OCI-M2 (cell line): ENCODE measurements around the gene WNT10A.
A peak's percentile ranks its signal among the peaks of the same experiment; 100 is the strongest.

ENCODE experiments used
- DNase-seq: peaks from one replicate; lab custom pipeline; 2025; ENCODE audit not compliant: unreplicated experiment; lab: John Stamatoyannopoulos, UW

The WNT10A gene

GRCh38 chr2:218857371-218858137 lies 23.1 kb upstream of the WNT10A start:
- no peak for DNase-seq

DNA sequence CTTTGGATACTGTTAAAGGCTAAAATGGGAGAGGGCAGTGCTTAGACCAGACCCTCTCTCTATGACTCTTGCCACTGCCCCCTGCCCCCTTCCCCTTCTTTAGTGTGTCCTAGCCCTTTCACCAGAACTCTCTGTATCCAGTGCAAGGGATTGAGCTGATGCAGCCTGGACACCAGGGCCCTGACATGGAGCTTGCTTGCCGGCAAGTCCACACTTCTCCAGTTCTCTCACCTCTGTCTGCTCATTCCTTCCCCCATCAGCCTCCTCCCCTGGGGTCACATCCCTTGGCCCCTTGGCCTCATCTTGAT lies 22.6 kb upstream of the WNT10A start:
- DNase-seq: no peak

- no peak for DNase-seq
These were observed 21.7 kb upstream of the WNT10A start for GRCh38 chr2:218858671-218859555.

GRCh38 chr2:218859556-218859987 lies 21.1 kb upstream of the WNT10A start, which contains the start of gene WNT6:
WNT6 (plus strand) TSS chr2:218859805; CDS start chr2:218860038, 233 bp downstream.
- no peak for DNase-seq

DNA sequence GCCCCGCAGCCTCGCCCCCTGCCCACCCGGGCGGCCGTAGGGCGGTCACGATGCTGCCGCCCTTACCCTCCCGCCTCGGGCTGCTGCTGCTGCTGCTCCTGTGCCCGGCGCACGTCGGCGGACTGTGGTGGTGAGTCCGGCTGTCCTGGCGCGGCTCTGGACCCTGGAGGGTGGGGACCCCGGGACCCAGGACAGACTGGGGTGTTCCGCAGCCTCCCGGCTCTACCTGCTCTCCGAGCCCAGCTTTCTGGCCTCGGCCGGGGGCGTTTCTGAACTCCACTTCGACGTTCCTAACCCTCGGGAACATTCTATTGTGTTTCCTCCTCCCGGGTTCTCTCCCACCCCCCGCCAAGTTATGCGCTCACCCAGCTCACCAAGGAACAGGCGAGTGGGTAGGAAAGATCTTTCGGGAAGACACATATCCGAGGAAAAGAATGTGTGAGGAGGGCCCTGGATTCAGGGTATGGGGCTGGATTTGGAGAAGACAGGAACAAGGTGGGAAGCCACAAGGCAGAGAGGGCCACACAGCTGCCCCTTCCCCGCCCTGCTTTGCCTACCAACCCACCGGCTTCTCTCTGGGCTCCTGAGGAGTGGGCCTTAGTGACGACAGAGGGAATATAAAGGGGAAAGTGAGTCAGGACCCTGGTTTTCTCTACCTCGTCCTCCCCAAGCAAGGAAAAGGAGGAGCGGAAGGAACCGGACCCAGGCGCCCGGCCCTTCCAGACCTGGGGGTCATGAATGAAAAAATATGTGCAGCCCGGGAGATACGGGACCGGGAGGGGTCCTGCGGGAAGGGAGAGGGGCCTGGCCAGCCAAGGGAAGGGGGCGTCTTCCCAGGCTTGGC lies 20.4 kb upstream of the WNT10A start:
- DNase-seq: no peak

- peak; percentile 30 for DNase-seq
These were observed 19.7 kb upstream of the WNT10A start for GRCh38 chr2:218860950-218861381.

DNA sequence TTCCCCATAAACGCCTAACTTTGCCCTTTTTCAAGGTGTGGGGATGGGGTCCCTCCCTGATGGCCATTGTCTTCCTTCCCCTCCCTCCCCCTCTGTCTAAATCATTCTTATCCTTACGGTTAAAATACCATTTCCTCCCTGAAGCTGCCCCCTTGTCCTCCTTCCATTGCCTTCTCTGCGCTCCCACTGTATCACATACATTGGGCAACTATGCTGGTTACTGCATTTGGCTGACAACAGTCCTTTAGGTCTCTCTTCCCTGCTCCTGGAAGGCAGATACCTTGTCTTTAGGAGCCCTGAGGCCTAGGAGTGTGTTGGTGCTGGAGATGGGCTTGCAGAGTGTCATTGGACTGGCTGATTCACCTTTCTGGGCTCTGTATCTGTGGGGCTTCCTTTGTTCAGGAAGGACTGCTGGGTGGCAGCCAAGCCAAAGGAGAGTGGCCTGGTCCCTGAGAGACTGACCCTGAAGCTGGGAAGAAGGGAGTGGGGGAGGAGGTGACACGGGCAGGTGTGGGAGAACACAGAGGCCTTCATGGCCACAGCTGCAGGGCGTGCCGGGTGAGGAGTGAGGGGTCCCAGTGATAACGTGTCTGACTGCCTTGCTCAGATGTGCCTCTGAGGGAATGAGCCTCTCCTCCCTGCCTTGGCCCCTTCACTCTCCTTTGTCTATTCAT lies 18.9 kb upstream of the WNT10A start:
- DNase-seq: no peak

- no peak for DNase-seq
These were observed 17.6 kb upstream of the WNT10A start for GRCh38 chr2:218863021-218863520.

GRCh38 chr2:218865396-218865795 lies 15.3 kb upstream of the WNT10A start:
- DNase-seq: no peak

DNA sequence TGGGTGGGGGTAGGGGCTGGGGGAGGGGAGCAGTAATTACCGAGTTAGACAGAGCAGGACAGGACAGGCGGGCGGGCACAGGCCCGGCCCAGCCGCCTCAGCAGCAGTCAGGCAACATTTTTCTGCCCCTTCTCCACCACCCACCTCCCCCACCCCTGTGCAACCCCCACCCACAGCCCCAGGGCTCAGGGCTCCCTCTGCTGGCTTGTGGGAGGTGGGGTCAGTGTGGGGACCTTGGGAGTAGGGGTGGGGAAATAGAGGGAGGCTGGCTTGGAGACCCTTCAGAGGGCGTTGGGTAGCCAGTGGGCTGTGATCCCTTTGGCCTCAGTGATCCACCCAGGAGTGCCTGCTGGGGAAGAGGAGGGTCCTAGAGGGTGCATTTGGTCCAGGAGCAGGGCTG lies 14.7 kb upstream of the WNT10A start:
- no peak for DNase-seq

DNA sequence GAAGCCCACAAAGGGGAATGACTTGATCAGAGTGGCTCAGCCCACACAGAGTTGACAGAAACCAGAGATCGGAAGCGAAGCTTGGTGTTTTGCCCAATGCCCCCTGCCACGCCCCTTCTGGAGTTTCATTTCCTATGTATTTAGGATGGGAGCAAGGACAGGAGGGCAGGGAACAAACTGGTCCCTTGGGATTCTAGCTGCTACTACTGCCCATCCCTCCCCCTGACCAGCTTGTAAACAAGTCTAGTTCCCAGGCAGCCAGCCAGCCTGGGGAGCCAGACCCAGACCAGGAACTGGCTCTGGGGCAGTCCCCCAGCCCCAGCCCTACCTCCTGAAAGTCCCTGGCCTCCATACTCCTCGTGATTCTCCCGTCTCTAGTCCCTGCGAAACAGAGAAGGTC lies 12.8 kb upstream of the WNT10A start:
- DNase-seq: no peak

DNA sequence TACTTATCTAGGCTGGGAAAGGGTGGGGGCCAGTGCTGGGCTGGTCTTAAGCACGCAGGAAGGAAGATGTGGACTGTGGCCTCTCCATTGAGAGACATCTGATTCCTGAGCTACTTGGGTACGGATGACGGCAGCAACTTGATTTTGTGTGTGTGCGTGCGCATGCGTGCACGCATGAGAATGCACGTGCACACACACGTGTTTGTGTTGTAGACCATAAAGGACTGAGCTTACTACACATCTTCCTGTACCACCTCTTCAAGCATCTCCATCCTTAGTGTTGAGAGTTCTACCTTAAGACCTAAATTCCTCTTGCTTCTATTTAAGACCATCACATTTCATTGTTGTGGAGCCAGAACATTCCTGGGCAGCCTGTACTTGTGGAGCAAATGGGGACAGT lies 11.6 kb upstream of the WNT10A start:
- DNase-seq: no peak

DNA sequence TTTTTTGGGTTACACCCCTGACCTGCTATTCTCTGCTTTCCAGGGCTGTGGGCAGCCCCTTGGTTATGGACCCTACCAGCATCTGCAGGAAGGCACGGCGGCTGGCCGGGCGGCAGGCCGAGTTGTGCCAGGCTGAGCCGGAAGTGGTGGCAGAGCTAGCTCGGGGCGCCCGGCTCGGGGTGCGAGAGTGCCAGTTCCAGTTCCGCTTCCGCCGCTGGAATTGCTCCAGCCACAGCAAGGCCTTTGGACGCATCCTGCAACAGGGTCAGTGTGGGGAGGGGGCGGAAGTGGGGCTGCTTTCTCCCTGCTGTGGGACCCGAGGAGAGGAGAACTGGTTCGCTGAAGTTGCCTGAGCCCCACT lies 9.7 kb upstream of the WNT10A start:
- no peak for DNase-seq

GRCh38 chr2:218871345-218872302 lies 9.0 kb upstream of the WNT10A start:
- no peak for DNase-seq

DNA sequence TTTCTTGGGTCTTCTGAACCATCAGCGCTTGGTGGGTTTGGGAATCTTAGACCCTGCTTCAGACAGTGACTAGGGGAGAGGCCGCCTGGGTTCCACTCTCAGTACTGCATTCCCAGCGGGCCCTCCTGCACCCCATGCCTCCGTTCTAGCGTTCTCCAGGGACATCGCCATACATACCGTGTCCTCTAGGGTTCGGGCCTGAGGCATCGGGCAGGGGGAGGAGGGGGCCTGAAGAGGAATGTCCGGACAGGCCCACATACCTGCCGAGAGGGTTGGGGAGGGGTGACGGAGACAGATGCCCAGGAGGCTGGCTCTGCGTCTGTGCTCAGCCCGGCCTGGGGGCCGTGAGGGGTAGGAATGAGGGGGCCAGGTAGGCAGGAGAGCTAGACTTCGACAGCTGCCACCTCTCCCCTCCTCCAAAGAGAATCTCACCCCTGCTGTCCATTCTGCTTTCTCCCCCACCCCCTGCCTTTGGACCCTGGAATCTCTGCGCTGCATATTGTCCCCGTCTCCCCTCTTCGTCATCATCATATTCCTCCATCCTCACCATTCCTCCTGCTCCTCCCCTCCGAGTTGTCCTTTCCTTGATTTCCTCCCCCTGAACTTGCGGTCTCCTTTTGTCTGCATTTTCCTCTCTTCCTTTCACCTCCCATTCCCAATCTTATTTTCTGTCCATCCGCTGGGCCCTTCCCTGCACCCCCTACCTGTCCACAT lies 7.8 kb upstream of the WNT10A start:
- no peak for DNase-seq

GRCh38 chr2:218873359-218874194 lies 7.1 kb upstream of the WNT10A start:
- DNase-seq: no peak

GRCh38 chr2:218875692-218876246 lies 4.9 kb upstream of the WNT10A start:
- peak; percentile 14 for DNase-seq
